ENCODE data around the gene DZANK1. TPM values are rescaled to one million over a fixed set of nuclear protein-coding genes. Genes with fewer than 3 reads are reported as not detected.

Gene DZANK1
- total RNA-seq, 2 donors from 2014 or later, result 0.41 to 0.83 TPM

- TF ChIP-seq CTCF (IDR thresholded peaks at IDR 0.05), result no peak
- no peak for DNase-seq (ENCODE audit: low spot score)
- Histone ChIP-seq H3K4me3 (no peak overlapping the region), H3K27me3 (no peaks in the 10 kb centered on the region), H3K9me3 (no peaks in the 10 kb centered on the region), H3K36me3 (no peaks in the 10 kb centered on the region), H3K27ac (no peak overlapping the region), H3K4me1 (no peaks in the 10 kb centered on the region)
Observed at GRCh38 chr20:18421608-18422007, 45.2 kb downstream of the DZANK1 start.

GRCh38 chr20:18416486-18416885 lies 50.3 kb downstream of the DZANK1 start:
- no peaks in the 10 kb centered on the region for H3K36me3 ChIP-seq
- no peak for DNase-seq (ENCODE audit: low spot score)
- no peaks in the 10 kb centered on the region for H3K9me3 ChIP-seq
- H3K4me1 ChIP-seq, result no peaks in the 10 kb centered on the region
- no peak overlapping the region for H3K4me3 ChIP-seq
- TF ChIP-seq CTCF (IDR thresholded peaks at IDR 0.05), result no peak
- H3K27ac ChIP-seq, result no peak overlapping the region
- H3K27me3 ChIP-seq, result no peaks in the 10 kb centered on the region

GRCh38 chr20:18414140-18414539 lies 52.7 kb downstream of the DZANK1 start:
- TF ChIP-seq CTCF (IDR thresholded peaks at IDR 0.05), result no peak
- DNase-seq (ENCODE audit: low spot score), result no peak
- Histone ChIP-seq H3K27me3 (no peaks in the 10 kb centered on the region), H3K27ac (no peak overlapping the region), H3K4me1 (no peaks in the 10 kb centered on the region), H3K9me3 (no peaks in the 10 kb centered on the region), H3K36me3 (no peaks in the 10 kb centered on the region), H3K4me3 (no peak overlapping the region)

- Histone ChIP-seq H3K36me3 (no peaks in the 10 kb centered on the region), H3K4me3 (no peak overlapping the region), H3K27me3 (no peaks in the 10 kb centered on the region), H3K27ac (no peak overlapping the region), H3K4me1 (no peaks in the 10 kb centered on the region), H3K9me3 (no peaks in the 10 kb centered on the region)
- no peak for DNase-seq (ENCODE audit: low spot score)
- no peak for TF ChIP-seq CTCF (IDR thresholded peaks at IDR 0.05)
Observed at GRCh38 chr20:18412221-18412901, 54.5 kb downstream of the DZANK1 start.

- H3K4me3 ChIP-seq, result no peak overlapping the region
- no peak overlapping the region for H3K27ac ChIP-seq
- peaks cover 0 to 8% of the 10 kb centered on the region in 2 donors for H3K9me3 ChIP-seq
- DNase-seq (ENCODE audit: low spot score), result no peak
- no peaks in the 10 kb centered on the region for H3K4me1 ChIP-seq
- no peak for TF ChIP-seq CTCF (IDR thresholded peaks at IDR 0.05)
- H3K36me3 ChIP-seq, result no peaks in the 10 kb centered on the region
- no peaks in the 10 kb centered on the region for H3K27me3 ChIP-seq
Observed at GRCh38 chr20:18405826-18406225, 61.0 kb downstream of the DZANK1 start.

- no peak for TF ChIP-seq CTCF (IDR thresholded peaks at IDR 0.05)
- no peak overlapping the region for H3K27ac ChIP-seq
- H3K9me3 ChIP-seq, result peaks cover 0 to 8% of the 10 kb centered on the region in 2 donors
- H3K27me3 ChIP-seq, result no peaks in the 10 kb centered on the region
- H3K4me1 ChIP-seq, result no peaks in the 10 kb centered on the region
- DNase-seq (ENCODE audit: low spot score), result no peak
- H3K36me3 ChIP-seq, result no peaks in the 10 kb centered on the region
- no peak overlapping the region for H3K4me3 ChIP-seq
Observed at GRCh38 chr20:18404172-18404571, 62.7 kb downstream of the DZANK1 start.
